HL-60 (cell line): ENCODE results near the gene TADA2A.

ENCODE experiments used
- POLR2AphosphoS5 ChIP-seq: IDR thresholded peaks from 2 replicates; pipeline ENCODE4 v1.6.1; 2012; ENCODE audit warnings: low read depth
- TF ChIP-seq, protein P1 (sequence below): IDR thresholded peaks from one replicate; pipeline ENCODE4 v1.5.1; 2011; ENCODE audit warnings: low read length, control low read depth, inconsistent platforms; ENCODE audit not compliant: insufficient read depth

DNA sequence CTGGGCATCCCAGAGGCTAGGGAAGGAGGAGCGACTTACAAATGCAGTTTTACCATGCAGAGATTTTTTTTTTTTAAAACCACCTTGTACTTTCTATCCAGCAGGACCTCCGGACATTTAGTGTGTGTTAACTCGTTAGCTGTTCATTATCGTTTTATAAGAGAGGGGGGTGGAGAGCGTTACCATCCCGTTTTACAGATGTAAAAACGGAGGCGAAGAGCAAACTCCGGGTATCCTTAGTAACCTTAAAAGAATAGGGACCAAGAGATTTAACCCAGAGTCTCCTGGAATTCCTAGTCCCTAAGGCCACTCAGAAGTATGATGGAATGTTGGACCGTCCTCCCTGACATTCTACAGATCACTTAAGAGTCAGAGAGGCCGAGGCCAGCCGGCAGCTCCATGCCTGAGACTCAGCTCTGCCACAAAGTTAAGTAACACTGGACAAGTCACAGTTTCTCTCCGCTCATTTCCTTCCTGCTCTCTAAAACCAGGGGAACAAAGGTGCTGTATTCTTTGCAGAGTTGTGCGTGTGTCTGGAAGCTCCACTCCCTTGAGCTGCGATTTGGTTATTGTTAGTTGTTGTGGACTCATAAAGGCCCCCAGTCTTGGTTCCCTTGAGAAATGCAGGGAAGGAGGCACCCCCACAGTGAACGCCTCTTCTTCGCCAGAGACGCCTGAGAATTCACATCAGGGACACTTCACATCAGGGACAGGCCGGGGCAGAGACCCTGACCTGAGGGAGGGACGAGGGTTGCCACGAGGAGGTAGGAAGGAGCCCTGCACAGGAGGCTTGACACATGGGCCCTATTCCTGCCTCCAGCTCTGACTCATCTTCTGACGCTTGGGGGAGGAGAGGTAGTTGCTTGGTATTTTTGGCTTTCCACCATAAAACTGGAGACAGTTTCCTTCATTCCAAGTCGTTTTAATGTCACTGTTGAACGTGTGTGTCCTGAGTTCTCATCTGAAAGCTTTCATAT is 84.2 kb downstream of the TADA2A start:
- no peak; the same call in 1 of the 2 replicates for TF ChIP-seq POLR2AphosphoS5
- TF ChIP-seq, protein P1, sequence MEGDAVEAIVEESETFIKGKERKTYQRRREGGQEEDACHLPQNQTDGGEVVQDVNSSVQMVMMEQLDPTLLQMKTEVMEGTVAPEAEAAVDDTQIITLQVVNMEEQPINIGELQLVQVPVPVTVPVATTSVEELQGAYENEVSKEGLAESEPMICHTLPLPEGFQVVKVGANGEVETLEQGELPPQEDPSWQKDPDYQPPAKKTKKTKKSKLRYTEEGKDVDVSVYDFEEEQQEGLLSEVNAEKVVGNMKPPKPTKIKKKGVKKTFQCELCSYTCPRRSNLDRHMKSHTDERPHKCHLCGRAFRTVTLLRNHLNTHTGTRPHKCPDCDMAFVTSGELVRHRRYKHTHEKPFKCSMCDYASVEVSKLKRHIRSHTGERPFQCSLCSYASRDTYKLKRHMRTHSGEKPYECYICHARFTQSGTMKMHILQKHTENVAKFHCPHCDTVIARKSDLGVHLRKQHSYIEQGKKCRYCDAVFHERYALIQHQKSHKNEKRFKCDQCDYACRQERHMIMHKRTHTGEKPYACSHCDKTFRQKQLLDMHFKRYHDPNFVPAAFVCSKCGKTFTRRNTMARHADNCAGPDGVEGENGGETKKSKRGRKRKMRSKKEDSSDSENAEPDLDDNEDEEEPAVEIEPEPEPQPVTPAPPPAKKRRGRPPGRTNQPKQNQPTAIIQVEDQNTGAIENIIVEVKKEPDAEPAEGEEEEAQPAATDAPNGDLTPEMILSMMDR = no peak
